HepG2 (cell line): ENCODE measurements around the gene CACNA1G. TPM values are rescaled to one million over a fixed set of nuclear protein-coding genes. Genes with fewer than 3 reads are reported as not detected.

Experiments
- ATF1 ChIP-seq: IDR thresholded peaks from 2 replicates; pipeline ENCODE4 v1.6.1; 2016; ENCODE audit warnings: mild to moderate bottlenecking, control low read depth
- BATF2 ChIP-seq: sonication (generic); formaldehyde crosslinking; IDR thresholded peaks from 2 replicates; pipeline ENCODE4 v1.8.0; 2022; ENCODE audit warnings: mild to moderate bottlenecking, missing genetic modification reagents, moderate library complexity
- BRF2 ChIP-seq: sonication (generic); formaldehyde crosslinking; IDR thresholded peaks from 2 replicates; pipeline ENCODE4 v1.8.1; 2022; ENCODE audit warnings: mild to moderate bottlenecking, missing genetic modification reagents
- HDAC6 ChIP-seq: fragments of 200-600 bp; sonication (generic); IDR thresholded peaks from 2 replicates; pipeline ENCODE4 v1.7.0; 2017; ENCODE audit warnings: mild to moderate bottlenecking, antibody characterized with exemption, low read length, low read depth
- HNRNPK ChIP-seq: fragments of 200-400 bp; formaldehyde crosslinking; IDR thresholded peaks from 2 replicates; pipeline ENCODE4 v1.6.1; 2018; ENCODE audit warnings: low read length, low read depth, moderate library complexity, mild to moderate bottlenecking; ENCODE audit not compliant: poor library complexity, severe bottlenecking
- RAD51 ChIP-seq: fragments of 450-650 bp; IDR thresholded peaks from 2 replicates; pipeline ENCODE4 v1.6.1; 2016; ENCODE audit warnings: borderline replicate concordance
- REL ChIP-seq: sonication (generic); formaldehyde crosslinking; conservative IDR thresholded peaks from 2 replicates; pipeline ENCODE4 v1.8.0; 2022; ENCODE audit warnings: mild to moderate bottlenecking, missing genetic modification reagents, moderate library complexity
- SNAPC4 ChIP-seq: sonication (generic); formaldehyde crosslinking; IDR thresholded peaks from 2 replicates; pipeline ENCODE4 v1.4.0; 2020; ENCODE audit warnings: mild to moderate bottlenecking, missing genetic modification reagents
- XBP1 ChIP-seq: sonication (generic); formaldehyde crosslinking; IDR thresholded peaks from 2 replicates; pipeline ENCODE4 v1.5.0; 2020; ENCODE audit warnings: missing genetic modification reagents
- ZKSCAN8 ChIP-seq: IDR thresholded peaks from 2 replicates; pipeline ENCODE4 v1.6.1; 2016; ENCODE audit warnings: borderline replicate concordance, missing genetic modification reagents, missing compliant biosample characterization
- ZSCAN12 ChIP-seq: sonication (generic); formaldehyde crosslinking; IDR thresholded peaks from 2 replicates; pipeline ENCODE4 v1.9.0; 2021; ENCODE audit warnings: mild to moderate bottlenecking, missing genetic modification reagents
- polyA plus RNA-seq, 8 experiments: library from polyadenylated mRNA; depleted of rRNA in 3 of 8; stranded (reverse) in 7 of 8; unstranded in 1 of 8; fragments of >200 nt; fragmentation: Illumina TruSeq in 4 of 8; extraction: Trizol in 4 of 8; gene quantifications; 2 replicates each; pipeline versions ENCODE4 v1.2.1 to v1.2.3, GENCODE V29; 2011 to 2016; ENCODE audit warnings: low read depth in 4 of 8, missing spikeins in 1 of 8, mixed read lengths in 1 of 8; ENCODE audit not compliant: insufficient read depth in 1 of 8
- total RNA-seq, 5 experiments: library from RNA; depleted of rRNA; stranded (reverse); fragments of >200 nt; fragmentation: Illumina TruSeq; extraction: Trizol; gene quantifications; 2 replicates each; pipeline ENCODE4 v1.2.3, GENCODE V29; 2016; ENCODE audit warnings: low read depth in 1 of 5
- TF ChIP-seq, protein P1 (sequence below): sonication (generic); formaldehyde crosslinking; IDR thresholded peaks from 2 replicates; pipeline ENCODE4 v1.5.0; 2020; ENCODE audit warnings: missing genetic modification reagents
- TF ChIP-seq, protein P2 (sequence below): sonication (generic); formaldehyde crosslinking; IDR thresholded peaks from 2 replicates; pipeline ENCODE4 v1.4.0; 2020; ENCODE audit warnings: missing genetic modification reagents, borderline replicate concordance
- TF ChIP-seq, protein P3 (sequence below): sonication (generic); formaldehyde crosslinking; IDR thresholded peaks from 2 replicates; pipeline ENCODE4 v1.5.0; 2020; ENCODE audit warnings: missing genetic modification reagents, mild to moderate bottlenecking, borderline replicate concordance

Gene CACNA1G
- total and polyA plus RNA-seq, 2 of the 13 experiments (the other 11 are each of a cell fraction or from before 2014, with no cell fraction given) = 0.02 TPM; not detected in 1

DNA sequence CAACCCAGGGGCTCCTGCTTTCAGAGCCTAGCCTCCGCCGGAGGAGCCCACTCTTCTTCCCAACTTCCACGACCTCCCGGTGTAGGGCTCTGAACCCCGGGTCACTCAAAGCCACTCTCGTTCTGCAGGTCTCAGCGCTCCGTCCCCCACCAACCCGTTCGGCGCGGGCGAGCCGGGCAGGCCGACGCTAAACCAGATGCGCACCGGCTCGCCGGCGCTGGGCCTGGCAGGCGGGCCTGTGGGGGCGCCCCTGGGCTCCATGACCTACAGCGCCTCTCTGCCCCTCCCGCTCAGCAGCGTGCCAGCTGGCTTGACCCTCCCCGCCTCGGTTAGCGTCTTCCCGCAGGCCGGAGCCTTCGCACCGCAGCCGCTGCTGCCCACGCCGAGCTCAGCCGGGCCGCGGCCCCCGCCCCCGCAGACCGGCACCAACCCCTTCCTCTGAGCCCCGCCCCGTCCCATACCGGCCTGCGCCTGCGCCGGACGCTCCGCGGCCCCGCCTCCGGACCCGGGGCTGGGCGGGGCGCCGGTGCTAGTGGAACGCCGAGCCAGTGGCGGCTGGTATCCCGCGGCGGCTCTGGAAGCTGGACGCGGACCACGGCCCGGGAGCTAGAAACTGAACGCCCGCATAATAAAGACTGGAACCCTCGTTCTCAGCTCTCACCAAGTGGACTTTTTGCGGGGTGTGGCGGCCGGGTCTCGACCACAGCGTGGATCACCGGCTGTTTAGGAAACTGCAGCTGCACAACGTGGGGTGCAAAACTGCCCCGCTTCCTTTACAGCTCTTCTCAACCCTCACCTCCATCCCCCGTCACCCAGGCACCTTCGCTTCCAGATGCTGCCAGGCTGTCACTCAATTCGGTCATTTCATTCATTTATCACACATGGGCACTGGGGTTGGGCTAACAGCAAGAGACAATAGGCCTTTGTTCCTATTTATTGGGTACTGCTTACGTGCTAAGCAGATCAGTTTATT is 18.5 kb upstream of the CACNA1G start (continued):
- TF ChIP-seq, protein P1, sequence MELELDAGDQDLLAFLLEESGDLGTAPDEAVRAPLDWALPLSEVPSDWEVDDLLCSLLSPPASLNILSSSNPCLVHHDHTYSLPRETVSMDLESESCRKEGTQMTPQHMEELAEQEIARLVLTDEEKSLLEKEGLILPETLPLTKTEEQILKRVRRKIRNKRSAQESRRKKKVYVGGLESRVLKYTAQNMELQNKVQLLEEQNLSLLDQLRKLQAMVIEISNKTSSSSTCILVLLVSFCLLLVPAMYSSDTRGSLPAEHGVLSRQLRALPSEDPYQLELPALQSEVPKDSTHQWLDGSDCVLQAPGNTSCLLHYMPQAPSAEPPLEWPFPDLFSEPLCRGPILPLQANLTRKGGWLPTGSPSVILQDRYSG = peak; percentile 81; the same call in 1 of the 2 replicates
- TF ChIP-seq, protein P2, sequence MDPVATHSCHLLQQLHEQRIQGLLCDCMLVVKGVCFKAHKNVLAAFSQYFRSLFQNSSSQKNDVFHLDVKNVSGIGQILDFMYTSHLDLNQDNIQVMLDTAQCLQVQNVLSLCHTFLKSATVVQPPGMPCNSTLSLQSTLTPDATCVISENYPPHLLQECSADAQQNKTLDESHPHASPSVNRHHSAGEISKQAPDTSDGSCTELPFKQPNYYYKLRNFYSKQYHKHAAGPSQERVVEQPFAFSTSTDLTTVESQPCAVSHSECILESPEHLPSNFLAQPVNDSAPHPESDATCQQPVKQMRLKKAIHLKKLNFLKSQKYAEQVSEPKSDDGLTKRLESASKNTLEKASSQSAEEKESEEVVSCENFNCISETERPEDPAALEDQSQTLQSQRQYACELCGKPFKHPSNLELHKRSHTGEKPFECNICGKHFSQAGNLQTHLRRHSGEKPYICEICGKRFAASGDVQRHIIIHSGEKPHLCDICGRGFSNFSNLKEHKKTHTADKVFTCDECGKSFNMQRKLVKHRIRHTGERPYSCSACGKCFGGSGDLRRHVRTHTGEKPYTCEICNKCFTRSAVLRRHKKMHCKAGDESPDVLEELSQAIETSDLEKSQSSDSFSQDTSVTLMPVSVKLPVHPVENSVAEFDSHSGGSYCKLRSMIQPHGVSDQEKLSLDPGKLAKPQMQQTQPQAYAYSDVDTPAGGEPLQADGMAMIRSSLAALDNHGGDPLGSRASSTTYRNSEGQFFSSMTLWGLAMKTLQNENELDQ (CRISPR knock-in tag) = no peak
- TF ChIP-seq SNAPC4 (CRISPR knock-in tag) (no peak), BATF2 (peak; percentile 28; the same call in 1 of the 2 replicates), RAD51 (no peak), BRF2 (CRISPR knock-in tag) (peak; percentile 59; the same call in 1 of the 2 replicates), ZKSCAN8 (CRISPR knock-in tag) (no peak), XBP1 (no peak), ZSCAN12 (CRISPR knock-in tag) (no peak), HNRNPK (no peak), HDAC6 (no peak), ATF1 (CRISPR knock-in tag) (no peak), REL (CRISPR knock-in tag) (no peak; the same call in 1 of the 2 replicates)
- TF ChIP-seq, protein P3, sequence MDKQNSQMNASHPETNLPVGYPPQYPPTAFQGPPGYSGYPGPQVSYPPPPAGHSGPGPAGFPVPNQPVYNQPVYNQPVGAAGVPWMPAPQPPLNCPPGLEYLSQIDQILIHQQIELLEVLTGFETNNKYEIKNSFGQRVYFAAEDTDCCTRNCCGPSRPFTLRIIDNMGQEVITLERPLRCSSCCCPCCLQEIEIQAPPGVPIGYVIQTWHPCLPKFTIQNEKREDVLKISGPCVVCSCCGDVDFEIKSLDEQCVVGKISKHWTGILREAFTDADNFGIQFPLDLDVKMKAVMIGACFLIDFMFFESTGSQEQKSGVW (CRISPR knock-in tag) = peak; percentile 87
